Testis (tissue), 5 donors: ENCODE results near the gene CYYR1. TPM values are rescaled to one million over a fixed set of nuclear protein-coding genes. Genes with fewer than 3 reads are reported as not detected.
A peak's percentile ranks its signal among the peaks of the same experiment; 100 is the strongest.

Source experiments
- DNase-seq: peaks from one replicate; pipeline ENCODE4 v3.0.0-alpha.2; 2019
- H3K27ac ChIP-seq, 2 donors: fragments of 200-600 bp; sonication (generic); one replicate each; pipeline ENCODE4 v1.5.1; 2019
- H3K27me3 ChIP-seq: fragments of 200-600 bp; sonication (generic); one replicate; pipeline ENCODE4 v1.5.1; 2019
- H3K36me3 ChIP-seq: fragments of 200-600 bp; sonication (generic); one replicate; pipeline ENCODE4 v1.5.1; 2017; ENCODE audit warnings: low read depth; ENCODE audit errors: missing control alignments
- H3K4me1 ChIP-seq: fragments of 200-600 bp; sonication (generic); one replicate; pipeline ENCODE4 v1.5.1; 2019
- H3K4me3 ChIP-seq, 2 donors: fragments of 200-600 bp; sonication (generic); one replicate each; pipeline ENCODE4 v1.5.1; 2017 to 2019
- H3K9me3 ChIP-seq: fragments of 200-600 bp; sonication (generic); one replicate; pipeline ENCODE4 v1.5.1; 2017
- CTCF ChIP-seq, 3 experiments: fragments of 450-650 bp in 2 of 3; fragments of 200-600 bp in 1 of 3; sonication (generic) in 1 of 3; IDR thresholded peaks; one replicate each; pipeline ENCODE4 v1.5.1; 2016 to 2019; ENCODE audit warnings: antibody characterized with exemption in 3 of 3, mild to moderate bottlenecking in 2 of 3, moderate library complexity in 1 of 3
- POLR2A ChIP-seq: fragments of 450-650 bp; IDR thresholded peaks from one replicate; pipeline ENCODE4 v1.6.1; 2017; ENCODE audit warnings: antibody characterized with exemption, mild to moderate bottlenecking, moderate library complexity
- WGBS, 2 donors: methylation state at CpG; one replicate each; pipeline ENCODE4 v1.1.5; 2018; 5-methylcytosine and 5-hydroxymethylcytosine counted together
- intact Hi-C: fragments of 100-400 bp; cut with DNase I; formaldehyde crosslinking; loops from one replicate; pipeline ENCODE4 v1.15.1; 2023; ENCODE audit warnings: low total_unique reads
- long read RNA-seq, 2 donors: transcript quantifications; one replicate each; lab custom pipeline, GENCODE V29; 2026
- polyA plus RNA-seq: library from polyadenylated mRNA; stranded (reverse); fragments of 350-450 nt; fragmentation: Illumina TruSeq; extraction: RNeasy Lipid Tissue Mini Kit (QIAGEN cat#74804); gene quantifications from one replicate; pipeline ENCODE4 v1.2.3, GENCODE V29; 2014; ENCODE audit warnings: low read depth, low replicate concordance; ENCODE audit not compliant: insufficient read depth
- total RNA-seq, 2 donors: library from RNA; depleted of rRNA; stranded (reverse); fragments of >200 nt; gene quantifications; one replicate each; pipeline ENCODE4 v1.2.3, GENCODE V29; 2016

The CYYR1 gene
- 1 to 10 TPM; 4.4 to 4.6 TPM for total RNA-seq
- polyA plus RNA-seq: 6.1 TPM
- long read RNA-seq, donor 1, partial matches to known transcripts: 7 of 10 reads
- long read RNA-seq, donor 1, other reads (novel, unspliced or antisense): 0 of 10 reads
- long read RNA-seq, donor 2, partial matches to known transcripts: 0 of 4 reads
- long read RNA-seq, donor 2, other reads (novel, unspliced or antisense): 0 of 4 reads

GRCh38 chr21:26572702-26573381 is at the start of gene CYYR1:
CYYR1 (minus strand) TSS chr21:26573286; CDS start chr21:26572940, 346 bp downstream.
- peak within 1 kb of the TSS; percentile 22 to 60 for H3K27ac ChIP-seq
- H3K36me3 ChIP-seq: no peaks in the 10 kb centered on the region
- intact Hi-C loops: no loop called here
- 1 to 2% methylated on average over 22 to 56 of the region's 58 CpGs for WGBS, 2 donors
- no peaks in the 10 kb centered on the region for H3K27me3 ChIP-seq
- peak; percentile 21 for DNase-seq
- no peaks in the 10 kb centered on the region for H3K4me1 ChIP-seq
- no peaks in the 10 kb centered on the region for H3K9me3 ChIP-seq
- TF ChIP-seq POLR2A: no peak
- no peak for TF ChIP-seq CTCF (IDR thresholded peaks at IDR 0.05)
- H3K4me3 ChIP-seq: peak within 1 kb of the TSS; percentile 48 to 53

- no peak for DNase-seq
- Histone ChIP-seq H3K4me3 (no peak overlapping the region), H3K36me3 (no peaks in the 10 kb centered on the region), H3K4me1 (no peaks in the 10 kb centered on the region), H3K27ac (no peak overlapping the region), H3K27me3 (no peaks in the 10 kb centered on the region), H3K9me3 (no peaks in the 10 kb centered on the region)
- TF ChIP-seq POLR2A: no peak
- TF ChIP-seq CTCF (IDR thresholded peaks at IDR 0.05): no peak
- intact Hi-C loops: no loop called here
- WGBS, 2 donors: 33 to 51% methylated on average over 1 of the region's 1 CpG
Measured at GRCh38 chr21:26617176-26617575, 44.1 kb upstream of the CYYR1 start.

- no peaks in the 10 kb centered on the region for H3K27me3 ChIP-seq
- TF ChIP-seq POLR2A: no peak
- 92 to 93% methylated on average over 1 of the region's 1 CpG for WGBS, 2 donors
- H3K9me3 ChIP-seq: no peaks in the 10 kb centered on the region
- H3K27ac ChIP-seq: no peak overlapping the region
- no peak overlapping the region for H3K4me3 ChIP-seq
- DNase-seq: no peak
- H3K4me1 ChIP-seq: no peaks in the 10 kb centered on the region
- intact Hi-C loops: no loop called here
- H3K36me3 ChIP-seq: no peaks in the 10 kb centered on the region
Measured at GRCh38 chr21:26614251-26614650, 41.2 kb upstream of the CYYR1 start.

GRCh38 chr21:26599261-26599660 is 26.2 kb upstream of the CYYR1 start:
- intact Hi-C loops: no loop called here
- H3K27me3 ChIP-seq: no peaks in the 10 kb centered on the region
- 71 to 74% methylated on average over 1 of the region's 1 CpG for WGBS, 2 donors
- H3K9me3 ChIP-seq: no peaks in the 10 kb centered on the region
- DNase-seq: no peak
- no peaks in the 10 kb centered on the region for H3K4me1 ChIP-seq
- no peak overlapping the region for H3K4me3 ChIP-seq
- H3K36me3 ChIP-seq: no peaks in the 10 kb centered on the region
- TF ChIP-seq CTCF (IDR thresholded peaks at IDR 0.05): no peak
- TF ChIP-seq POLR2A: no peak
- no peak overlapping the region for H3K27ac ChIP-seq

- DNase-seq: no peak
- Histone ChIP-seq H3K4me1 (no peaks in the 10 kb centered on the region), H3K9me3 (no peaks in the 10 kb centered on the region), H3K4me3 (no peak overlapping the region), H3K27ac (no peak overlapping the region), H3K27me3 (no peaks in the 10 kb centered on the region), H3K36me3 (no peaks in the 10 kb centered on the region)
- no peak for TF ChIP-seq CTCF (IDR thresholded peaks at IDR 0.05)
- TF ChIP-seq POLR2A: no peak
- intact Hi-C loops: no loop called here
- 57 to 77% methylated on average over 2 of the region's 2 CpGs for WGBS, 2 donors
Measured at GRCh38 chr21:26597981-26598380, 24.9 kb upstream of the CYYR1 start.
